ENCODE data around the gene INAFM2.

Gene INAFM2

GRCh38 chr15:40323239-40323952 lies at the start of gene INAFM2:
Gene INAFM2, plus strand, starts transcription at chr15:40323692. Its CDS starts 364 bp downstream, at chr15:40324056.
- DNase-seq: peak; percentile 63

GRCh38 chr15:40274350-40275274 lies 48.9 kb upstream of the INAFM2 start:
- peak; percentile 80 for DNase-seq

GRCh38 chr15:40275523-40275922 lies 48.0 kb upstream of the INAFM2 start:
- no peak for DNase-seq

GRCh38 chr15:40275954-40276353 lies 47.5 kb upstream of the INAFM2 start:
- DNase-seq: no peak

GRCh38 chr15:40276927-40277326 lies 46.6 kb upstream of the INAFM2 start:
- no peak for DNase-seq

GRCh38 chr15:40277471-40277870 lies 46.0 kb upstream of the INAFM2 start:
- DNase-seq: no peak

GRCh38 chr15:40278026-40278425 lies 45.5 kb upstream of the INAFM2 start:
- no peak for DNase-seq

- DNase-seq: no peak
These were observed 43.9 kb upstream of the INAFM2 start for GRCh38 chr15:40279437-40280141.

GRCh38 chr15:40280260-40281056 lies 43.0 kb upstream of the INAFM2 start:
- DNase-seq: no peak

GRCh38 chr15:40281057-40281800 lies 42.3 kb upstream of the INAFM2 start:
- no peak for DNase-seq

GRCh38 chr15:40281801-40282146 lies 41.7 kb upstream of the INAFM2 start:
- DNase-seq: no peak

GRCh38 chr15:40282147-40282868 lies 41.2 kb upstream of the INAFM2 start:
- DNase-seq: no peak

GRCh38 chr15:40282869-40283614 lies 40.5 kb upstream of the INAFM2 start, which contains the start of gene ANKRD63:
Gene ANKRD63, minus strand, starts transcription at chr15:40283064. Its CDS starts 478 bp downstream, at chr15:40282586.
- DNase-seq: no peak

- DNase-seq: no peak
These were observed 39.7 kb upstream of the INAFM2 start for GRCh38 chr15:40283615-40284300.

- no peak for DNase-seq
These were observed 38.3 kb upstream of the INAFM2 start for GRCh38 chr15:40285151-40285550.

- no peak for DNase-seq
These were observed 37.9 kb upstream of the INAFM2 start for GRCh38 chr15:40285554-40286011.

GRCh38 chr15:40286061-40286532 lies 37.4 kb upstream of the INAFM2 start:
- DNase-seq: no peak

- no peak for DNase-seq
These were observed 36.7 kb upstream of the INAFM2 start for GRCh38 chr15:40286794-40287193.

GRCh38 chr15:40287505-40287904 lies 36.0 kb upstream of the INAFM2 start:
- DNase-seq: no peak

Measured in amniotic stem cell (primary cell).